Calu3 (cell line): Measurements from ENCODE around the gene FAM50A. TPM values are rescaled to one million over a fixed set of nuclear protein-coding genes. Genes with fewer than 3 reads are reported as not detected.
"Not testable (repeated sequence)": the region's sequence is repeated elsewhere in the genome, so short reads cannot be mapped to it uniquely, and the experiment has no call there.

ENCODE experiments used
- BruUV-seq: library from RNA; stranded (reverse); fragments of 400-500 nt; replicated peaks from 2 replicates; lab custom pipeline; 2021; lab: Mats Ljungman, UMichigan
- CTCF ChIA-PET: fragments of 300-600 bp; sonication (Branson Sonifier 250); formaldehyde crosslinking; loops from one replicate; lab custom pipeline; 2022; ENCODE audit warnings: antibody characterized with exemption; lab: Charles Lee
- DNase-seq: peaks from one replicate; pipeline ENCODE4 v3.0.0; 2022
- H3K27ac Mint-ChIP-seq: one replicate; pipeline ENCODE4 v1.8.0; 2022; ENCODE audit warnings: mixed read lengths; ENCODE audit not compliant: unreplicated experiment
- H3K27me3 Mint-ChIP-seq: one replicate; pipeline ENCODE4 v1.8.0; 2022; ENCODE audit warnings: mixed read lengths; ENCODE audit not compliant: unreplicated experiment
- H3K36me3 Mint-ChIP-seq: one replicate; pipeline ENCODE4 v1.8.0; 2022; ENCODE audit warnings: mild to moderate bottlenecking, moderate library complexity, mixed read lengths; ENCODE audit not compliant: insufficient read depth, unreplicated experiment
- H3K4me1 Mint-ChIP-seq: one replicate; pipeline ENCODE4 v1.8.0; 2022; ENCODE audit warnings: mild to moderate bottlenecking, low read depth, mixed read lengths; ENCODE audit not compliant: unreplicated experiment
- H3K4me3 Mint-ChIP-seq: one replicate; pipeline ENCODE4 v1.8.0; 2022; ENCODE audit warnings: mild to moderate bottlenecking, low read depth, moderate library complexity, mixed read lengths; ENCODE audit not compliant: unreplicated experiment
- H3K9me3 Mint-ChIP-seq: one replicate; pipeline ENCODE4 v1.8.0; 2022; ENCODE audit warnings: low read depth, mixed read lengths; ENCODE audit not compliant: unreplicated experiment
- CTCF ChIP-seq: fragments of 200-600 bp; IDR thresholded peaks from one replicate; pipeline ENCODE4 v1.8.0; 2022; ENCODE audit warnings: antibody characterized with exemption; ENCODE audit not compliant: unreplicated experiment
- intact Hi-C: fragments of 100-400 bp; cut with micrococcal nuclease; formaldehyde crosslinking; loops from one replicate; pipeline ENCODE4 v1.10.0; 2022; ENCODE audit not compliant: unreplicated experiment
- microRNA-seq: library from miRNA; unstranded; fragments of <30 nt; microRNA quantifications from one replicate; pipeline ENCODE4 v1.2.0, GENCODE V29; 2022
- total RNA-seq: library from RNA; stranded (reverse); gene quantifications from 2 replicates; pipeline ENCODE4 v1.2.3, GENCODE V29; 2022

Gene FAM50A
- total RNA-seq, 1 experiment from 2014 or later = 88.9 TPM

GRCh38 chrX:154495472-154495922 lies 51.6 kb downstream of the FAM50A start:
- H3K4me3 Mint-ChIP-seq = no peak overlapping the region
- H3K36me3 Mint-ChIP-seq = peaks cover 11% of the 10 kb centered on the region
- no peak for DNase-seq
- H3K27me3 Mint-ChIP-seq = no peaks in the 10 kb centered on the region
- no peak for TF ChIP-seq CTCF
- CTCF ChIA-PET = interaction anchor here (0.6 kb wide), 1 partner anchor 17 kb away, joined by 4 read pairs; no protein-coding TSS in a partner anchor
- H3K27ac Mint-ChIP-seq = no peak overlapping the region
- no TSS peak for BruUV-seq
- H3K4me1 Mint-ChIP-seq = no peaks in the 10 kb centered on the region
- intact Hi-C loops = no loop called here
- H3K9me3 Mint-ChIP-seq = no peaks in the 10 kb centered on the region

GRCh38 chrX:154496591-154497137 lies 52.7 kb downstream of the FAM50A start:
- CTCF ChIA-PET, H3K27me3 Mint-ChIP-seq, H3K4me3 Mint-ChIP-seq, H3K4me1 Mint-ChIP-seq, DNase-seq, intact Hi-C loops, H3K9me3 Mint-ChIP-seq, BruUV-seq, H3K27ac Mint-ChIP-seq, H3K36me3 Mint-ChIP-seq: not testable (repeated sequence)

Small RNA genes within 50 kb of the gene (microRNA-seq; reads per million reads assigned to microRNA genes)
- gene MIR6858 = 2.8 reads per million

Other genes with a start within 250 kb of the FAM50A start
- not detected in 2 replicates for gene OPN1MW2, start 224.4 kb upstream of the FAM50A start, total RNA-seq
- gene OPN1MW3, start 186.6 kb upstream of the FAM50A start, total RNA-seq = not detected in 2 replicates
- gene TEX28, start 149.0 kb upstream of the FAM50A start, total RNA-seq = not detected in 2 replicates
- not detected in 2 replicates for gene TKTL1, start 148.3 kb upstream of the FAM50A start, total RNA-seq
- gene FLNA, start 69.5 kb upstream of the FAM50A start, total RNA-seq = 973 and 1,240 TPM in 2 replicates
- gene EMD, start 64.8 kb upstream of the FAM50A start, total RNA-seq = 75.1 TPM in 2 replicates
- gene RPL10, start 45.8 kb upstream of the FAM50A start, total RNA-seq = 1,458 and 1,495 TPM in 2 replicates
- gene DNASE1L1, start 34.9 kb upstream of the FAM50A start, total RNA-seq = 28.8 and 30.6 TPM in 2 replicates
- gene TAFAZZIN, start 32.6 kb upstream of the FAM50A start, total RNA-seq = 55.0 and 56.3 TPM in 2 replicates
- 109 and 124 TPM in 2 replicates for gene ATP6AP1, start 15.5 kb upstream of the FAM50A start, total RNA-seq
- gene GDI1, start 7.0 kb upstream of the FAM50A start, total RNA-seq = 118 and 130 TPM in 2 replicates
- 74.0 and 82.6 TPM in 2 replicates for gene PLXNA3, start 14.1 kb downstream of the FAM50A start, total RNA-seq
- 25.5 and 25.6 TPM in 2 replicates for gene LAGE3, start 35.1 kb downstream of the FAM50A start, total RNA-seq
- 37.6 and 41.3 TPM in 2 replicates for gene UBL4A, start 42.5 kb downstream of the FAM50A start, total RNA-seq
- 21.5 and 27.1 TPM in 2 replicates for gene SLC10A3, start 46.5 kb downstream of the FAM50A start, total RNA-seq
- 36.8 and 39.5 TPM in 2 replicates for gene FAM3A, start 72.1 kb downstream of the FAM50A start, total RNA-seq
- gene G6PD, start 102.7 kb downstream of the FAM50A start, total RNA-seq = 180 and 229 TPM in 2 replicates
- gene IKBKG, start 103.5 kb downstream of the FAM50A start, total RNA-seq = 39.9 and 46.3 TPM in 2 replicates
- not detected in 2 replicates for gene CTAG1A, start 141.0 kb downstream of the FAM50A start, total RNA-seq
- not detected in 2 replicates for gene CTAG1B, start 175.1 kb downstream of the FAM50A start, total RNA-seq
- gene CTAG2, start 209.4 kb downstream of the FAM50A start, total RNA-seq = not detected in 2 replicates